OCI-LY1 (cell line): ENCODE measurements around the gene ZBTB45.

Experiments
- EZH2 ChIP-seq: fragments of 200-600 bp; sonication (generic), shearing (Covaris generic); IDR thresholded peaks from 2 replicates; pipeline ENCODE4 v1.8.0; 2017; ENCODE audit warnings: borderline replicate concordance, mixed run types, mild to moderate bottlenecking, antibody characterized with exemption, low read length, moderate library complexity, mixed read lengths
- TF ChIP-seq, protein P1 (sequence below): fragments of 200-600 bp; sonication (generic), shearing (Covaris generic); IDR thresholded peaks from 2 replicates; pipeline ENCODE4 v1.5.1; 2017; ENCODE audit warnings: mild to moderate bottlenecking, antibody characterized with exemption, low read length, moderate library complexity, mixed read lengths

DNA sequence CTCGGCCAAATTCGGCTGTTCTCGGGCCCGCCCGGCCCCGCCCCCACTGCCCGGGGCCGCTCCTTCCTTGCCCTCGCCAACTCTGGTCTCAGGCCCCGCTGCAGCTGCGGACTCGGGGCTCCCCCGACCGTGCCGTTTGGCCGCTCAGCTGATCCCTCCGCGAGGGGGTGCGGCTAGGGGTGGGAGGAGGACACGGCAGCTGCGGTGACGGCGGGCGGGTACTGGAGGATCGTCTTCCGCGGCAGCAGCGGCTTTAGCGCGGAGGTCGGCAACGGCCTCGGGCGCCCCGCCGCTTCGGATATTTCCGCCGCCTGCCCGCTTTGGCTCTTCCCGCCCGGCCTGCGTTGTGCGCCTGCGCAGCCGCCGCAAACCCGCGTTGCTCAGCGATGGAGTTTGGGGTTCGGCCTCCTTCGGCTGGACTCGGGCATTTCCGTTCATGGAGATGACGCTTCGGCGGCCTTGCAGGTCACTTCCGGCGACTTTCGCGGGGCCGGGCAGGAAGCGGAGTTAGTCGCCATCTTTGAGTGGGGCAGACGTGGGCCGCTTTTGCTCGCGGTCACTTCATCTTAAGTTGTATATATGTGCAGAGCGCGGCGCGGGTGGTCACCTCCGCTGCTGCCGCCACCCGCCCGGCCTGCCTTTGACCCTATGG, 39.1 kb upstream of the ZBTB45 start:
- TF ChIP-seq, protein P1, sequence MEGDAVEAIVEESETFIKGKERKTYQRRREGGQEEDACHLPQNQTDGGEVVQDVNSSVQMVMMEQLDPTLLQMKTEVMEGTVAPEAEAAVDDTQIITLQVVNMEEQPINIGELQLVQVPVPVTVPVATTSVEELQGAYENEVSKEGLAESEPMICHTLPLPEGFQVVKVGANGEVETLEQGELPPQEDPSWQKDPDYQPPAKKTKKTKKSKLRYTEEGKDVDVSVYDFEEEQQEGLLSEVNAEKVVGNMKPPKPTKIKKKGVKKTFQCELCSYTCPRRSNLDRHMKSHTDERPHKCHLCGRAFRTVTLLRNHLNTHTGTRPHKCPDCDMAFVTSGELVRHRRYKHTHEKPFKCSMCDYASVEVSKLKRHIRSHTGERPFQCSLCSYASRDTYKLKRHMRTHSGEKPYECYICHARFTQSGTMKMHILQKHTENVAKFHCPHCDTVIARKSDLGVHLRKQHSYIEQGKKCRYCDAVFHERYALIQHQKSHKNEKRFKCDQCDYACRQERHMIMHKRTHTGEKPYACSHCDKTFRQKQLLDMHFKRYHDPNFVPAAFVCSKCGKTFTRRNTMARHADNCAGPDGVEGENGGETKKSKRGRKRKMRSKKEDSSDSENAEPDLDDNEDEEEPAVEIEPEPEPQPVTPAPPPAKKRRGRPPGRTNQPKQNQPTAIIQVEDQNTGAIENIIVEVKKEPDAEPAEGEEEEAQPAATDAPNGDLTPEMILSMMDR: no peak
- TF ChIP-seq EZH2: no peak
